ENCODE results near the gene GRK7. TPM values are rescaled to one million over a fixed set of nuclear protein-coding genes. Genes with fewer than 3 reads are reported as not detected.

The GRK7 gene
- total RNA-seq, 4 donors from 2014 or later = not detected

DNA sequence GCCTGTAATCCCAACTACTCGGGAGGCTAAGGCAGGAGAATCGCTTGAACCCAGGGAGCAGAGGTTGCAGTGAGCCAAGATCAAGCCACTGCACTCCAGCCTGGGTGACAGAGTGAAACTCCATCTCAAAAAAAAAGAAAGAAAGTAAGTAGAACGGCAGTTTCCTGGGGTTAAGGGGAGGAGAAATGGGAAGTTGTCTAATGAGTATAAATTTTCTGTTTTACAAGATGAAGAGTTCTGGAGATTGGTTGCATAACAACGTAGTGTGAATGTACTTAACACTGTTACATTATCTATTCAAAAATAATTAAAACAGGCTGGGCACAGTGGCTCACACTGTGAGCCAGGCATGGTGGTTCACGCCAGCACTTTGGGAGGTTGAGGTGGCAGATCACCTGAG, 45.4 kb downstream of the GRK7 start:
- TF ChIP-seq, protein P1, sequence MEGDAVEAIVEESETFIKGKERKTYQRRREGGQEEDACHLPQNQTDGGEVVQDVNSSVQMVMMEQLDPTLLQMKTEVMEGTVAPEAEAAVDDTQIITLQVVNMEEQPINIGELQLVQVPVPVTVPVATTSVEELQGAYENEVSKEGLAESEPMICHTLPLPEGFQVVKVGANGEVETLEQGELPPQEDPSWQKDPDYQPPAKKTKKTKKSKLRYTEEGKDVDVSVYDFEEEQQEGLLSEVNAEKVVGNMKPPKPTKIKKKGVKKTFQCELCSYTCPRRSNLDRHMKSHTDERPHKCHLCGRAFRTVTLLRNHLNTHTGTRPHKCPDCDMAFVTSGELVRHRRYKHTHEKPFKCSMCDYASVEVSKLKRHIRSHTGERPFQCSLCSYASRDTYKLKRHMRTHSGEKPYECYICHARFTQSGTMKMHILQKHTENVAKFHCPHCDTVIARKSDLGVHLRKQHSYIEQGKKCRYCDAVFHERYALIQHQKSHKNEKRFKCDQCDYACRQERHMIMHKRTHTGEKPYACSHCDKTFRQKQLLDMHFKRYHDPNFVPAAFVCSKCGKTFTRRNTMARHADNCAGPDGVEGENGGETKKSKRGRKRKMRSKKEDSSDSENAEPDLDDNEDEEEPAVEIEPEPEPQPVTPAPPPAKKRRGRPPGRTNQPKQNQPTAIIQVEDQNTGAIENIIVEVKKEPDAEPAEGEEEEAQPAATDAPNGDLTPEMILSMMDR (IDR thresholded peaks at IDR 0.05) = no peak
- no peak for TF ChIP-seq POLR2A (IDR thresholded peaks at IDR 0.05)
- Histone ChIP-seq H3K9me3 (no peaks in the 10 kb centered on the region), H3K4me3 (replicated peaks in 1 of 3) (no peak overlapping the region), H3K27me3 (no peaks in the 10 kb centered on the region), H3K27ac (no peak overlapping the region), H3K36me3 (no peaks in the 10 kb centered on the region), H3K4me1 (no peaks in the 10 kb centered on the region)
- WGBS, 2 donors = 83 to 88% methylated on average over 5 of the region's 5 CpGs
- intact Hi-C loops (cut with DNase I) = no loop called here
- no peak for DNase-seq

DNA sequence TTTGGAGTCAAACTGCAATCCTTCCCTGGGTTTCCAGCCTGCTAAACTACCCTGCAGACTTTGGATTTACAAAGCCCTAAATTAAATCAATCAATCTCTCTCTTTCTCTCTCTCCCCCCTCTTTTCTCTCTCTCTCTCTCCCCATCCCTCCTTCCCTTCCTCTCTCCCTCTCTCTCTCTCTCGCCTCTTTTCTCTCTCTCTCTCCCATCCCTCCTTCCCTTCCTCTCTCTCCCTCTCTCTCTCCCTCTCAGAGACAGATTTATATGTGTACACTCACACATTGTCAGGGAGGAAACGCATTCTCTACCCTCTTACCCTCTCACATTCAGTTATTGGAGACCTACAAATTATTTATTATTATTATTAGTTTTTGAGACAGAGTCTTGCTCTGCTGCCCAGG, 47.0 kb downstream of the GRK7 start:
- Histone ChIP-seq H3K9me3 (no peaks in the 10 kb centered on the region), H3K4me3 (replicated peaks in 1 of 3) (no peak overlapping the region), H3K4me1 (no peaks in the 10 kb centered on the region), H3K27me3 (no peaks in the 10 kb centered on the region), H3K27ac (no peak overlapping the region), H3K36me3 (no peaks in the 10 kb centered on the region)
- DNase-seq = no peak
- intact Hi-C loops (cut with DNase I) = no loop called here
- TF ChIP-seq POLR2A (IDR thresholded peaks at IDR 0.05) = no peak
- TF ChIP-seq, protein P1 (IDR thresholded peaks at IDR 0.05) = no peak
- 92 to 94% methylated on average over 2 of the region's 2 CpGs for WGBS, 2 donors

DNA sequence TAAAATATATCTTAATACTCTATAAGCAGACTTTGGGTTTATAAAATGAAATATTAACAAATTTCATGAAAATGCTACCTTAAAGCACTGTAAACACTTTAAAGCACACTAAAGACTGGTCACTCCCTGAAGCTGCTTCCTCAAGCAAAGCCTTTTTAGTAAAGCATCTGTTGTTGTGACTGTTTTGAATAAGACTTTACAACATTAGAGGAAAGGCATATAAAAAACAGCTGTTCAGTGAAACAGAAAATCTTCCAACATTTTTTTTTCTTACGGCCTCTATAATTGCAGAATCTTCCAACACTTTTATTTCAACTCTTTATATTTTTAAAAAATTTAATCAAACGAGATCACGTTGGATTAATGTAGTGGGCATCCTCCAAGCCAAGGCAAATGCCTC, 48.1 kb downstream of the GRK7 start:
- Histone ChIP-seq H3K4me3 (replicated peaks in 1 of 3) (no peak overlapping the region), H3K4me1 (no peaks in the 10 kb centered on the region), H3K27ac (no peak overlapping the region), H3K27me3 (no peaks in the 10 kb centered on the region), H3K9me3 (no peaks in the 10 kb centered on the region), H3K36me3 (no peaks in the 10 kb centered on the region)
- DNase-seq = no peak
- no peak for TF ChIP-seq POLR2A (IDR thresholded peaks at IDR 0.05)
- TF ChIP-seq, protein P1 (IDR thresholded peaks at IDR 0.05) = no peak
- intact Hi-C loops (cut with DNase I) = no loop called here
- 88 to 89% methylated on average over 3 of the region's 3 CpGs for WGBS, 2 donors

DNA sequence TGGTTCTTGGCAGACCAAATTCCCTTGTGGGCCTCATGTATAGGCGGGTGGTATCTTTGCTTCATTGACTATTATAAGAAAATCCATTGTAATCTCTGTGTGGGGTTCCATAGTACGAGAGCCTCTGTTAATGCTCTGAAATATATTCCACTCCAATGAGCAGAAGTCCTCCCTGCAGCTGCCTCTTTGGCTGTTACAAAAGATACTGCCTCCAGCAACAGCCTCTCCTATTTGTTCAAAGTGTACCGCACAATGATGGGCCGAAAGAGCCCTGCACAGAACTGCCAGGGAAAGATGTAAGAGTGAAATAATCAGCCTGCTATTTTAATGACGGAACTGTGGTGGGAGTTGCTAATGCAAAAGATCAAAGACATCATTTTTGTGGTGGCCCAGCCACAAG, 48.9 kb downstream of the GRK7 start:
- H3K4me1 ChIP-seq = no peaks in the 10 kb centered on the region
- no peak overlapping the region for H3K27ac ChIP-seq
- WGBS, 2 donors = 84 to 91% methylated on average over 5 of the region's 5 CpGs
- intact Hi-C loops (cut with DNase I) = no loop called here
- no peaks in the 10 kb centered on the region for H3K9me3 ChIP-seq
- DNase-seq = no peak
- no peak overlapping the region for H3K4me3 ChIP-seq (replicated peaks in 1 of 3)
- TF ChIP-seq POLR2A (IDR thresholded peaks at IDR 0.05) = no peak
- TF ChIP-seq, protein P1 (IDR thresholded peaks at IDR 0.05) = no peak
- H3K36me3 ChIP-seq = no peaks in the 10 kb centered on the region
- H3K27me3 ChIP-seq = no peaks in the 10 kb centered on the region

DNA sequence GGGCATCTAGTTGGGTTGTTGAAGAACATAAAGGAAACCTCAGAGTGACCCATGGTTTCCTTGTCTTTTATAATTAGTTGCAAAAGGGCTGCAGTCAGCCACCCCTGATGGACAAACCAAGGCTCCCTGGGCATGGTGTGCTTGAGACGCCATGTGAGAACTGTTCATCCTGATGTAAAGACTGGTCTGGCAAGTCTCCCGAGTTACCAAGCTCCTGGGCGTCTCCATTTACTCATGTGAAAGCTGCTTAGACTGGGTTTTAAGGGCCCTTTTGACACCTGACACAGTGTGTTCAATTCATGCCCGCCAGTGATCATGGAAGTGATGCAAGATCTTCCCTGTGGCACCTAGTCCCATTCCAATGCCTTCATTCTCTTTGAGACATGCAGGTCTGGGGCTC, 49.4 kb downstream of the GRK7 start:
- TF ChIP-seq POLR2A (IDR thresholded peaks at IDR 0.05) = no peak
- TF ChIP-seq, protein P1 (IDR thresholded peaks at IDR 0.05) = no peak
- no peak for DNase-seq
- no peak overlapping the region for H3K4me3 ChIP-seq (replicated peaks in 1 of 3)
- intact Hi-C loops (cut with DNase I) = no loop called here
- WGBS, 2 donors = 60 to 67% methylated on average over 4 of the region's 4 CpGs
- H3K27ac ChIP-seq = no peak overlapping the region
- no peaks in the 10 kb centered on the region for H3K36me3 ChIP-seq
- H3K9me3 ChIP-seq = no peaks in the 10 kb centered on the region
- no peaks in the 10 kb centered on the region for H3K4me1 ChIP-seq
- no peaks in the 10 kb centered on the region for H3K27me3 ChIP-seq

Small RNAs within 50 kb of the gene (small RNA-seq; reads per million reads assigned to genes)
- not detected for gene AC112771.1

Other genes starting within 250 kb of the GRK7 start
- 100 to 1,000 TPM in 1 of 4 donors, 10 to 100 TPM in 3; 56.5 to 114 (median 79.1) TPM for gene RNF7, start 25.1 kb upstream of the GRK7 start, total RNA-seq
- 10 to 100 TPM; 55.1 to 94.1 (median 64.7) TPM for gene ATP1B3, start 113.2 kb downstream of the GRK7 start, total RNA-seq